Right ventricle myocardium inferior (tissue), 1 donor: ENCODE data around the gene PRAMEF15. TPM values are rescaled to one million over a fixed set of nuclear protein-coding genes. Genes with fewer than 3 reads are reported as not detected.

Experiments
- total RNA-seq: library from RNA; stranded (reverse); fragmentation: NEBNext Ultra II Directional; extraction: Animal tissue kit (Norgen Biotek cat#: 25700); gene quantifications from one replicate; pipeline ENCODE4 v1.2.1, GENCODE V29; 2021
- donor health status: DM: no; HTN: yes; CAD: no; lungs with severe emphysema.

The PRAMEF15 gene
- total RNA-seq, 1 donor from 2014 or later = not detected

Other genes starting within 250 kb of the PRAMEF15 start
- not detected for gene PRAMEF25, start 244.8 kb upstream of the PRAMEF15 start, total RNA-seq
- not detected for gene HNRNPCL2, start 198.7 kb upstream of the PRAMEF15 start, total RNA-seq
- gene PRAMEF26, start 159.6 kb upstream of the PRAMEF15 start, total RNA-seq = not detected
- gene HNRNPCL4, start 149.9 kb upstream of the PRAMEF15 start, total RNA-seq = not detected
- gene PRAMEF9, start 143.7 kb upstream of the PRAMEF15 start, total RNA-seq = not detected
- not detected for gene PRAMEF13, start 114.2 kb upstream of the PRAMEF15 start, total RNA-seq
- gene PRAMEF18, start 89.4 kb upstream of the PRAMEF15 start, total RNA-seq = not detected
- gene PRAMEF5, start 61.4 kb upstream of the PRAMEF15 start, total RNA-seq = not detected
- not detected for gene PRAMEF8, start 30.4 kb upstream of the PRAMEF15 start, total RNA-seq
- gene PRAMEF33, start 12.0 kb upstream of the PRAMEF15 start, total RNA-seq = not detected
- not detected for gene PRAMEF14, start 31.6 kb downstream of the PRAMEF15 start, total RNA-seq
- not detected for gene PRAMEF19, start 56.4 kb downstream of the PRAMEF15 start, total RNA-seq
- gene PRAMEF17, start 74.1 kb downstream of the PRAMEF15 start, total RNA-seq = not detected
- not detected for gene PRAMEF20, start 94.9 kb downstream of the PRAMEF15 start, total RNA-seq
- gene LRRC38, start 198.4 kb downstream of the PRAMEF15 start, total RNA-seq = 0.38 TPM